Spleen (tissue), 11 donors: ENCODE results near the gene EEF1AKMT3. TPM values are rescaled to one million over a fixed set of nuclear protein-coding genes. Genes with fewer than 3 reads are reported as not detected.

Experiments
- DNase-seq: peaks from one replicate; pipeline ENCODE4 v3.0.0-alpha.2; 2020
- H3K27ac ChIP-seq, 8 donors: fragments of 200-600 bp; sonication (generic) in 7 of 8; 1 replicate in 4 of 8; 2 replicates in 4 of 8; pipeline versions ENCODE4 v1.5.0 to v1.8.0; 2016 to 2021; ENCODE audit warnings: inconsistent platforms in 4 of 8, mild to moderate bottlenecking in 4 of 8, moderate library complexity in 1 of 8
- H3K27me3 ChIP-seq, 7 donors: fragments of 200-600 bp; sonication (generic) in 6 of 7; replicated peaks in 1 of 7; 1 replicate in 4 of 7; 2 replicates in 3 of 7; pipeline versions ENCODE4 v1.5.0 to v1.8.0; 2016 to 2021; ENCODE audit warnings: inconsistent platforms in 3 of 7, mild to moderate bottlenecking in 1 of 7
- H3K36me3 ChIP-seq, 6 donors: fragments of 200-600 bp; sonication (generic) in 5 of 6; 1 replicate in 4 of 6; 2 replicates in 2 of 6; pipeline versions ENCODE4 v1.5.0 to v1.8.0; 2016 to 2021; ENCODE audit warnings: inconsistent platforms in 2 of 6
- H3K4me1 ChIP-seq, 6 donors: fragments of 200-600 bp; sonication (generic) in 5 of 6; 1 replicate in 3 of 6; 2 replicates in 3 of 6; pipeline versions ENCODE4 v1.5.0 to v1.8.0; 2016 to 2021; ENCODE audit warnings: inconsistent platforms in 3 of 6
- H3K4me3 ChIP-seq, 8 donors: fragments of 200-600 bp; sonication (generic) in 7 of 8; 1 replicate in 4 of 8; 2 replicates in 4 of 8; pipeline versions ENCODE4 v1.5.0 to v1.8.0; 2016 to 2021; ENCODE audit warnings: inconsistent platforms in 4 of 8, mild to moderate bottlenecking in 4 of 8, moderate library complexity in 2 of 8
- H3K9me3 ChIP-seq, 8 donors: fragments of 200-600 bp; sonication (generic) in 7 of 8; 1 replicate in 4 of 8; 2 replicates in 4 of 8; pipeline versions ENCODE4 v1.5.0 to v1.8.0; 2016 to 2021; ENCODE audit warnings: inconsistent platforms in 4 of 8
- POLR2A ChIP-seq, 3 donors: fragments of 450-650 bp; IDR thresholded peaks; one replicate each; pipeline ENCODE4 v1.5.1; 2017; ENCODE audit warnings: antibody characterized with exemption in 3 of 3, mild to moderate bottlenecking in 1 of 3
- POLR2AphosphoS5 ChIP-seq, 3 donors: sonication (generic); formaldehyde crosslinking; IDR thresholded peaks; one replicate each; pipeline ENCODE4 v1.5.1; 2017; ENCODE audit warnings: antibody characterized with exemption in 3 of 3
- WGBS, 5 donors: extraction: QIAGEN DNeasy Blood & Tissue Kit in 3 of 5; methylation state at CpG; one replicate each; pipeline versions ENCODE4 v1.1.5 to v1.1.7; 2013 to 2018; 5-methylcytosine and 5-hydroxymethylcytosine counted together
- intact Hi-C: fragments of 100-400 bp; cut with DNase I; formaldehyde crosslinking; loops from one replicate; pipeline ENCODE4 v1.15.0; 2023; ENCODE audit warnings: low total_unique reads
- polyA plus RNA-seq, 3 donors: library from polyadenylated mRNA; stranded (reverse); fragments of 200-250 nt; gene quantifications; one replicate each; pipeline ENCODE4 v1.2.1, GENCODE V29; 2013
- total RNA-seq, 7 donors: library from RNA; depleted of rRNA in 3 of 7; stranded (reverse); fragments of >200 nt in 3 of 7; fragmentation: NEBNext Ultra II Directional in 4 of 7; extraction: Animal tissue kit (Norgen Biotek cat#: 25700) in 4 of 7; gene quantifications; one replicate each; pipeline versions ENCODE4 v1.1.0 to v1.2.1, GENCODE V29; 2016 to 2021
- TF ChIP-seq, protein P1 (sequence below), 11 experiments: fragments of 200-600 bp in 7 of 11; fragments of 450-650 bp in 4 of 11; sonication (generic) in 4 of 11; IDR thresholded peaks in 8 of 11; conservative IDR thresholded peaks in 3 of 11; 1 replicate in 7 of 11; 2 replicates in 4 of 11; pipeline versions ENCODE4 v1.4.0 to v1.8.0; 2016 to 2021; ENCODE audit warnings: antibody characterized with exemption in 11 of 11, inconsistent platforms in 4 of 11, mild to moderate bottlenecking in 1 of 11
- donor health status: healthy with polysubstance abuse.
- donor health status: DM: no; HTN: no; CAD: no; lungs with moderate emphysema.
- donor health status: DM: no; HTN: no; CAD: no.
- donor health status: Bipolar disorder and iron deficiency.
- donor health status: healthy.
- donor health status: DM: no; HTN: no; CAD: no.
- donor health status: DM: yes; HTN: yes; CAD: no.

Gene EEF1AKMT3
- total and polyA plus RNA-seq, 10 donors, result 1.2 to 9.5 (median 4.4) TPM

DNA sequence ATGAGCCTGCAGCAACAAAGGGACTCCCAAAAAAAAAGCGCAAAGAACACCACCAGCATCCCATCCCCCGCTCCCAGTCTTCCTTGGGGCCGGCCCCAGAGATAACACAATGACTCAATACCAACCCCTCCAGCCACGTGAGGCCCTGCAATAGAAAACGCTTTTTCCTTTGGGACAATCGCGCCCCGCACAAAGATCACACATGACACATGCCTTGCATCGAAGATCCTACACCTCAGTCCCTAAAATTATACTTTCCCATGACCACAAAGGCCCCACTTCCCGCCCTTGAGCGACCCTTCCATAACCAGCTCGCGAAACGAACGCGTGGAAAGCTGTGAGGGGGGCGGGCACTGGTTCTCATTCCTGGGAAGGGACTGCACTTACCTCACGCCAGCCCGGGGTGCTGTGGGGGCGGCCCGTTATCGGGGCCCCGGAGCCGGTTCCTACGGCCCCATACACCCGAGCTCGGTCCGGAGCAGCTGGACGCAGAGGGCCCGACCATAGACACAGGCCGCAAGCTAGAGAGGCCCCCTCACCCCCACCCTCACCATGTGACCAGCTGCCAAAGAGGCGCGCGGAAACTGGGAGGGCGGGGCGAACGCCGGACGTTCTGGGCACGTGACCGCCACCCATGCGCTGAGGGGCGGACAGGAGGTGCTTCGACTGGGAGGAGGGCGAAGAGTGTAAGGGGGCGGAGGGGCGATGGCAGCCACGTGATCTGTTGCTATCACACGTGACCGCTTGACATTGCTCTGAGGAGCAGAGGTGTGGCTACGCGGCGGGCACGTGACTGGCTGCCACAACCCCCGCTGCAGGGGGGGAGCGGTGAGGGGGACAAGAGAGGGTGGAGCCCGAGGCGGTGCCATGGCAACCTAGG lies 20.4 kb upstream of the EEF1AKMT3 start, which contains the start of gene CDK4:
CDK4 (minus strand) TSS at position 523 of the 880 bp plus-strand sequence. CDS start 593 bp downstream, outside the sequence.
- peaks cover 0 to 10% (median 0%) of the 10 kb centered on the region in 7 donors for H3K27me3 ChIP-seq
- H3K36me3 ChIP-seq, result peaks cover 0 to 40% (median 33%) of the 10 kb centered on the region in 6 donors
- H3K27ac ChIP-seq, result peak within 1 kb of the TSS; percentile 64 to 93 (median 88)
- DNase-seq, result peak; percentile 100
- H3K9me3 ChIP-seq, result no peaks in the 10 kb centered on the region
- peak within 1 kb of the TSS; percentile 56 to 89 (median 70) for H3K4me3 ChIP-seq
- 0 to 1% (median 1%) methylated on average over 35 to 58 of the region's 58 CpGs for WGBS, 5 donors
- H3K4me1 ChIP-seq, result peaks cover 26 to 66% (median 52%) of the 10 kb centered on the region in 6 donors
- intact Hi-C loops, result no loop called here
- TF ChIP-seq POLR2AphosphoS5 (IDR thresholded peaks at IDR 0.05), result peak; percentile 90 to 95 (median 95)
- TF ChIP-seq, protein P1, sequence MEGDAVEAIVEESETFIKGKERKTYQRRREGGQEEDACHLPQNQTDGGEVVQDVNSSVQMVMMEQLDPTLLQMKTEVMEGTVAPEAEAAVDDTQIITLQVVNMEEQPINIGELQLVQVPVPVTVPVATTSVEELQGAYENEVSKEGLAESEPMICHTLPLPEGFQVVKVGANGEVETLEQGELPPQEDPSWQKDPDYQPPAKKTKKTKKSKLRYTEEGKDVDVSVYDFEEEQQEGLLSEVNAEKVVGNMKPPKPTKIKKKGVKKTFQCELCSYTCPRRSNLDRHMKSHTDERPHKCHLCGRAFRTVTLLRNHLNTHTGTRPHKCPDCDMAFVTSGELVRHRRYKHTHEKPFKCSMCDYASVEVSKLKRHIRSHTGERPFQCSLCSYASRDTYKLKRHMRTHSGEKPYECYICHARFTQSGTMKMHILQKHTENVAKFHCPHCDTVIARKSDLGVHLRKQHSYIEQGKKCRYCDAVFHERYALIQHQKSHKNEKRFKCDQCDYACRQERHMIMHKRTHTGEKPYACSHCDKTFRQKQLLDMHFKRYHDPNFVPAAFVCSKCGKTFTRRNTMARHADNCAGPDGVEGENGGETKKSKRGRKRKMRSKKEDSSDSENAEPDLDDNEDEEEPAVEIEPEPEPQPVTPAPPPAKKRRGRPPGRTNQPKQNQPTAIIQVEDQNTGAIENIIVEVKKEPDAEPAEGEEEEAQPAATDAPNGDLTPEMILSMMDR (IDR thresholded peaks at IDR 0.05 in 8 of 11, conservative IDR thresholded peaks at IDR 0.05 in 3 of 11), result peak in 1 of 11 experiments; percentile 28
- peak in 1 of 3 donors; percentile 60 for TF ChIP-seq POLR2A (IDR thresholded peaks at IDR 0.05)

DNA sequence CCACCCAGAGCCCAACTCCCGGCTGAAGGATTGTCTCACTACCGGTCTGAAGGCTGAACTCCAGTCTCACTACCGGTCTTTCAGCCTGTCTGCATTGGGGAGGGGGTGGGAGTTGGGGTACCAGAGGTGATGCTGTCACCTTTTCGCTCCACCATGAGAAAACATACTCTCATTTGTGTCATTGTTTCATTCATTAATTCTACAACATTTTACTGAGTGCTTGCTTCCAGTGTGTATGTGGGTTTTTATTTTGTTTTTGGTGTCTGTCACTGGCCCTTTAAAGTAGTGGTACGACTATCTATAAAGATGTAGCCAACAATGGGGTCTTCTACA lies 19.8 kb upstream of the EEF1AKMT3 start:
- no peak for DNase-seq
- TF ChIP-seq POLR2A (IDR thresholded peaks at IDR 0.05) (no peak), POLR2AphosphoS5 (IDR thresholded peaks at IDR 0.05) (no peak)
- TF ChIP-seq, protein P1 (IDR thresholded peaks at IDR 0.05 in 8 of 11, conservative IDR thresholded peaks at IDR 0.05 in 3 of 11), result no peak
- intact Hi-C loops, result no loop called here
- WGBS, 5 donors, result 2 to 8% (median 3%) methylated on average over 5 of the region's 5 CpGs
- peak overlapping the region in 7 of 8 donors; percentile 64 to 93 (median 87) for H3K27ac ChIP-seq
- peaks cover 0 to 40% (median 29%) of the 10 kb centered on the region in 6 donors for H3K36me3 ChIP-seq
- peaks cover 26 to 69% (median 55%) of the 10 kb centered on the region in 6 donors for H3K4me1 ChIP-seq
- peak overlapping the region in 7 of 8 donors; percentile 67 to 89 (median 71) for H3K4me3 ChIP-seq
- peaks cover 0 to 10% (median 0%) of the 10 kb centered on the region in 7 donors for H3K27me3 ChIP-seq
- no peaks in the 10 kb centered on the region for H3K9me3 ChIP-seq

DNA sequence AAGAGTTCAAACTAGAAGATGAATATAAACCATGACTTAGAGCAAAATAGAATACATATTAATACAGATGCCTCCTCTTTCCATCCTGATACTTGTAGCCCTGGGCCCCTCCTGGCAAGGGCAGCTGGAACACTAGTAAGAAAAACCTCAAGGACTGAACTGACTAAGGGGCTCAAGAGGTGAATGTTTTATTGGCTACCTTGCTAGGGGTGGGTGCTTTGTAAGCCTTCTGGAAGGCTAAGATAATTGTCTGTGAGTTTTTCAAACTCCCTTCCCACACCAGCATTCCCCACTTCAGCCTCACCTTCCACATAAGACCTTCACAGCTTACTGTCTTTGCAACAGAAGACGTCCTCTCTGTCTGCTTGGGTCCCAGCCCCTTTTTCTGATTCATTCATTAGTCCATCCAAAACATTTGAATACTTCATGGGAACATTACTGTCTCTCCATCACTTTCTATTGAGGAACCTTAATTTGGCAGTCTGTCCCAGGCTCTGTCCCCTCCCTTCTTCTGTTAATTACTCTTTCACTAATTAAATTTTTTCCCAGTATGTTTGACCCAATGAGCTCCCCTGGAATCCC lies 18.6 kb upstream of the EEF1AKMT3 start:
- H3K27me3 ChIP-seq, result peaks cover 0 to 10% (median 0%) of the 10 kb centered on the region in 7 donors
- WGBS, 5 donors, result 24 to 52% (median 41%) methylated on average over 1 of the region's 1 CpG
- H3K4me3 ChIP-seq, result peak overlapping the region in 2 of 8 donors; percentile 85 to 95
- TF ChIP-seq, protein P1 (IDR thresholded peaks at IDR 0.05 in 8 of 11, conservative IDR thresholded peaks at IDR 0.05 in 3 of 11), result no peak
- TF ChIP-seq POLR2A (IDR thresholded peaks at IDR 0.05) (no peak), POLR2AphosphoS5 (IDR thresholded peaks at IDR 0.05) (no peak)
- intact Hi-C loops, result no loop called here
- peaks cover 26 to 78% (median 55%) of the 10 kb centered on the region in 6 donors for H3K4me1 ChIP-seq
- H3K36me3 ChIP-seq, result peaks cover 0 to 40% (median 29%) of the 10 kb centered on the region in 6 donors
- no peak for DNase-seq
- peak overlapping the region in 6 of 8 donors; percentile 78 to 95 (median 86) for H3K27ac ChIP-seq
- no peaks in the 10 kb centered on the region for H3K9me3 ChIP-seq
